Measurements from ENCODE around the gene CCIN.
"Not testable (repeated sequence)": the region's sequence is repeated elsewhere in the genome, so short reads cannot be mapped to it uniquely, and the experiment has no call there.

CCIN gene

GRCh38 chr9:36158122-36158521 is 11.1 kb upstream of the CCIN start:
- in situ Hi-C loops (cut with MboI; ENCODE audit: low sequenced_read_pairs): no loop called here

DNA sequence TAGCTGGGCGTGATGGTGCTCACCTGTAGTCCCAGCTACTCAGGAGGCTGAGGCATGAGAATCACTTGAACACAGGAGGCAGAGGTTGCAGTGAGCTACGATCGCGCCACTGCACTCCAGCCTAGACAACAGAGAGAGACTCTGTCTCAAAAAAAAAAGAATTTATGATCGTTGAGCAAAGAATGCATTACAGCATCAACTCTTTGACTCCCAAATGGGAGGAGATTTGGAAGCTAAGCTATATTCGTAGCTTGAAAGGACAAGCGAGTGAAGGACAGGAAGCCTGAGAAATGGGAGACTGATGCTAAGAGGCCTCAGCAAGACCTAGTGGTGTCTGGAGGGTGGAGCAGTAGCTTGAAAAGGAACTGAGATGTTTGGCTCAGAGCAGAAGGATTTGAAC is 10.3 kb upstream of the CCIN start:
- in situ Hi-C loops (cut with MboI; ENCODE audit: low sequenced_read_pairs): no loop called here

- in situ Hi-C loops (cut with MboI; ENCODE audit: low sequenced_read_pairs): not testable (repeated sequence)
Observed at GRCh38 chr9:36159509-36159908, 9.7 kb upstream of the CCIN start.

GRCh38 chr9:36160126-36160525 is 9.1 kb upstream of the CCIN start:
- in situ Hi-C loops (cut with MboI; ENCODE audit: low sequenced_read_pairs): loop anchor here (10.0 kb wide), 1 partner anchor 55 kb away; no protein-coding TSS in a partner anchor

GRCh38 chr9:36161187-36161586 is 8.0 kb upstream of the CCIN start:
- in situ Hi-C loops (cut with MboI; ENCODE audit: low sequenced_read_pairs): loop anchor here (10.0 kb wide), 1 partner anchor 56 kb away; no protein-coding TSS in a partner anchor

DNA sequence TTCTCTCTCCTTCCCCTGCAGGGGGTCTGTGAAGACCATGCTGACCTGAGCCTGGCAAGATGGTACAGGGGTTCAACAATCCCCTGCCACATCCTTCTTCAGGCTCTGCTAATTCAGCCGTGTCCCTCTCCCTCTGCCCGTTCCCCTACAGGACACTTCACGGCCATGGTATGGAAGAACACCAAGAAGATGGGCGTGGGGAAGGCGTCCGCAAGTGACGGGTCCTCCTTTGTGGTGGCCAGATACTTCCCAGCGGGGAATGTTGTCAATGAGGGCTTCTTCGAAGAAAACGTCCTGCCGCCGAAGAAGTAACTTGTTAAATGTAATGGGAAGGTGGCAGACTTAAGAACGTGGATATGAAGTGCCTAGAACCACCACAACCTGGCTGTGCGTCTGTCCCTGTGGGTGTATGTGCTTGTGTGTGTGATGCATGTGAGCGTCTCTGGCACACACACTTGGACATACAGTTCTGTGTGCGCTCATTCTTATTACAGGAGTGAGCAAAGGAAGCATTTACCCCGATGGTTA is 6.9 kb upstream of the CCIN start:
- in situ Hi-C loops (cut with MboI; ENCODE audit: low sequenced_read_pairs): loop anchor here (10.0 kb wide), 1 partner anchor 57 kb away; no protein-coding TSS in a partner anchor

DNA sequence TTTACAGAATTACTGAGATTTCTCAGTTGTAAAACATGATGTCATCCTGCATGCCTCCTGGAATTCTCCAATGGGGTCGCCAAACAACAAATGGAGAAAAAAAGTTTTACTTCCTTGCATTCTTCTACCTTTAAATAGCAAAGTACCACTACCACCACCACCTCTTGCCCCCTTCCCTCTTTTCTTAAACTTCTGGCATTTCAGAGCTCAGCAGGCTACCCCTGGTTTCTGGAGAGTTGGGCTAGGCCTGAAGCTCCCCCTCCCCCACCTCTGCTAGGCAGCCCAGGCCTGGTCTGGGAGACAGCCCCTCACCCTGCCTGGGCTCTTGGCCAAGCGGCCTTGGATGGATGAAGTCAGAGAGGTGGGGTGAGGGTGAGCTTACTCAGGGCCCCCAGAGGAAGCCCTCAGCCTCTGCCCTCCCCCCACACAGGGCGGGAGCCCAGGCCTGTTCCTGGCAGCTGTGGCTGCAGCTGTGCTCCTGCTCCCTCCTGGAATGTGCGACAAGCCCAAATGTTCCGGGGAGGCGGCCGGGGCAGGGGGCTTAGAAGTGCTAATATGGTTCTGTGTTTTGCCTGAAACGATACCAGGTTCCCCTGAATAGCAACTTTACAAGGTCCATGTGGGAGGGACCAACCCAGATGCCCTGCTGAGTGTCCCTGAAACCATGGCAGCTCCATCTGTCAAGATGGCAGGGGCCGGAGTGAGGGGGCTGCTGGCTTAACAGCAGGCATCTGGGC is 6.0 kb upstream of the CCIN start:
- in situ Hi-C loops (cut with MboI; ENCODE audit: low sequenced_read_pairs): loop anchor here (10.0 kb wide), 1 partner anchor 58 kb away; no protein-coding TSS in a partner anchor

DNA sequence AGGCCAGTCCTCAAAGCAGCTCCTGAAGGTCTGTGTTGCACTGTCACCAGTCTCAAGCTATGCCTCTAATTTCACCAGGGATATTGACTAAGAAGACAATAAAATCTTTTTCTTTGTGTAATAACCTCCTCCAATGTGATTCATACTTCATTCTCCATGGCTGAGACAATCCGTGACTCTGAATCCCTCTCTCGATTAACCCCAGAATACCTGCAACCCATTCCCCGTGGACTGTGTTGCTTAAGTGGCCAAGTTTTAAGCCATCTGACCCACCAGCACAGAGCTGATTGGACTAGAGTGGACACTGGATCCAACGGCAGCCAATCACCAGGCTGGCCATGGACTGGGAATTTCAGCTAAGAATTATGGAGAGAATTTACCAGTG is 5.4 kb upstream of the CCIN start:
- in situ Hi-C loops (cut with MboI; ENCODE audit: low sequenced_read_pairs): loop anchor here (10.0 kb wide), 1 partner anchor 59 kb away; no protein-coding TSS in a partner anchor

DNA sequence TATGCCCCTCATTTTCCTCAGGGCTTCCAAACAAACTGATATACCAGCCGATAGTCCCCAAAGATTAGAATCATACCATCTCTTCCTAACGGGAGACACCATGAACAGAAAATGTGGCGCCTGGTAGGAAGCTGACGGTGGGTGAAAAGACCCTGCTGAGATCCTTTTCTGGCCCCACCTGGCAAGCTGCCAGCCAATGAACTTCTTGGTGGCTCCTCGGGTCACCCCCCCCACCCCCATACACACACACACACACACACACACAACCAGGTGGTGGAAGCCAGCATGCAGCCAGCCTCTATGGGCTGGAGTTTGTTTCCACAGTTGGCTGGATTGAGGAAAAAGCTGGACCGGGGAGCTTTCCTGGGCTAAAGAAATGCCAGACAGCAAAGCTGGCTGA is 4.8 kb upstream of the CCIN start:
- in situ Hi-C loops (cut with MboI; ENCODE audit: low sequenced_read_pairs): loop anchor here (10.0 kb wide), 1 partner anchor 60 kb away; no protein-coding TSS in a partner anchor

GRCh38 chr9:36164989-36165388 is 4.2 kb upstream of the CCIN start:
- in situ Hi-C loops (cut with MboI; ENCODE audit: low sequenced_read_pairs): loop anchor here (10.0 kb wide), 1 partner anchor 60 kb away; no protein-coding TSS in a partner anchor

DNA sequence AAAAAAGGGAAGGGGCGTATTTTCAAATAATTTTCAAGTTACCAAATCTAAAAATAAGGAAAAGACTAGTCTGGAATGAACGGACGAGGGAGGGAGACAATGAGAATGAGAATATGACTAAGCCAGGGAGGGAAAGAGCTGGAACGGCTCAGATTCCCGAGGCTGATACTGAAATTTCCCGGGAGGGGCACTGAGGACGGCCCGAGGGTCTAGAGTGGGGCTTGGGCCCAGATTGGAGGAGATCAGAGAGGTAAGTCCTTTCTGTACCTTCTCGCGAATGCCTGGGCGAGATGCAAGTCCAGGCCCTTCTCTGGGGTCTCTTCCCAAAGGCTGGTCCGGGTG is 3.4 kb upstream of the CCIN start:
- in situ Hi-C loops (cut with MboI; ENCODE audit: low sequenced_read_pairs): loop anchor here (10.0 kb wide), 1 partner anchor 61 kb away; no protein-coding TSS in a partner anchor

- in situ Hi-C loops (cut with MboI; ENCODE audit: low sequenced_read_pairs): loop anchor here (10.0 kb wide), 1 partner anchor 62 kb away; no protein-coding TSS in a partner anchor
Observed at GRCh38 chr9:36166168-36166927, 2.8 kb upstream of the CCIN start.

GRCh38 chr9:36169708-36170107 is 520 bp downstream of the CCIN start:
- in situ Hi-C loops (cut with MboI; ENCODE audit: low sequenced_read_pairs): loop anchor here (10.0 kb wide), 1 partner anchor 65 kb away; no protein-coding TSS in a partner anchor

- in situ Hi-C loops (cut with MboI; ENCODE audit: low sequenced_read_pairs): no loop called here
Observed at GRCh38 chr9:36170531-36170930, 1.3 kb downstream of the CCIN start.

DNA sequence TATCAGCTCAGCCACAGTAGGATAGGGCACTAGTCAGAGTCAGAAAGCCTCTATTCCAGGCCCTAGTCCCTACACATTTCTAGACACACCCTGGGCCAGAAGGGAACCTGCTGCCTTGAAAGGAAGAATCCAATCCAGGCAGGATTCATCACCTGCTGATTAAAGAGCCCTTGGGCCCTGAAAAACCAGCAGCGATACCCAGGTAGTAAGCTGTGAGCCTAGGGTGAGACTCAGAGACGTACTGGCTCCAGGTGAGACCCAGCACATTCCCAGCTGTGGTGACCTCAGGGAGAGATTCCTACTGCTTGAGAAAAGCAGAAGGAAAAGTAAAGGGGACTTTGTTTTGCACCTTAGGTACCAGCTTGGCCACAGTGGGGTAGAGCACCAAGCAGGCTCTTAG is 4.7 kb downstream of the CCIN start:
- in situ Hi-C loops (cut with MboI; ENCODE audit: low sequenced_read_pairs): no loop called here

DNA sequence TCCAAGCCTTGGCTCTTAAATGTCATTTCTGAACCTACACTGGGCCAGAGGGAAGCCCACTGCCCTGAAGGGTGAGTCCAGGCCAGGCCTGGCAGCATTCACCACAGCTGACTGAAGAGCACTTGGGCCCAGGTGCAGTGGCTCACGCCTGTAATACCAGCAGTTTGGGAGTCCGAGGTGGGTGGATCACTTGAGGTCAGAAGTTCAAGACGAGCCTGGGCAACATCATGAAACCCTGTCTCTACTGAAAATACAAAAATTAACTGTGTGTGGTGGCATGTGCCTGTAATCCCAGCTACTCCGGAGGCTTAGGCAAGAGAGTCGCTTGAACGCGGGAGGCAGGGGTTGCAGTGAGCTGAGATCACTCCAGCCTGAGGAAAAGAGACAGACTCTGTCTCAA is 5.1 kb downstream of the CCIN start:
- in situ Hi-C loops (cut with MboI; ENCODE audit: low sequenced_read_pairs): no loop called here

DNA sequence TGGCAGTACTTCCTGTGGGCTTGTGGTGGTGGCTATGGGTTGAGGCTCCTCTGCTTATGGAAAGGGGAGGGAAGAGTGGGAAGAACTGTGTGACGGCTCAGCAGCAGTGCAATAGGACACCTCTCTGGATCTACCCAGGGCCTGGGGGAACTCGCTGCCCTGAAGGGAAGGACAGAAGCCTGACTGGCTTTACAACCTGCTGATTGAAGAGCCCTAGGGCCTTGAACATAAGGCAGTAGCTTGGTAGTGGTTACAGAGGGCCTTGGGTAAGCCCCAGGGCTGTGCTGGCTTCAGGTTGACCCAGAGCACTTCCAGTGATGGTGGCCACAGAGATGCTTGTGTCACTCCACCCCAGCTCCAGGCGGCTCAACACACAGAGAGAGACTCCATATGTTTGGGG is 5.5 kb downstream of the CCIN start:
- in situ Hi-C loops (cut with MboI; ENCODE audit: low sequenced_read_pairs): no loop called here

- in situ Hi-C loops (cut with MboI; ENCODE audit: low sequenced_read_pairs): not testable (repeated sequence)
Observed at GRCh38 chr9:36175209-36175608, 6.0 kb downstream of the CCIN start.

DNA sequence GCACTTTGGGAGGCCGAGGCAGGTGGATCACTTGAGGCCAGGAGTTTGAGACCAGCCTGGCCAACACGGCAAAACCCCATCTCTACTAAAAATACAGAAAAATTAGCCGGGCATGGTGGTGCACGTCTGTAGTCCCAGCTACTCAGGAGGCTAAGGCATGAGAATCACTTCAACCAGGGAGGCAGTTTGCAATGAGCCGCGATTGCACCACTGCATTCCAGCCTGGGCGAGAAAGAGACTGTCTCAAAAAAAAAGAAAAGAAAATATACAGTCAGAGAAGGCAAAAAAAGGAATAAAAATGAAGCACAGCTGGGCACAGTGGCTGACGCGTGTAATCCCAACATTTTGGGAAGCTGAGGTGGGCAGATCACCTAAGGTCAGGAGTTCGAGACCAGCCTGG is 7.3 kb downstream of the CCIN start:
- in situ Hi-C loops (cut with MboI; ENCODE audit: low sequenced_read_pairs): not testable (repeated sequence)

GRCh38 chr9:36177571-36177970 is 8.4 kb downstream of the CCIN start:
- in situ Hi-C loops (cut with MboI; ENCODE audit: low sequenced_read_pairs): no loop called here

- in situ Hi-C loops (cut with MboI; ENCODE audit: low sequenced_read_pairs): not testable (repeated sequence)
Observed at GRCh38 chr9:36180243-36180642, 11.1 kb downstream of the CCIN start.

- in situ Hi-C loops (cut with MboI; ENCODE audit: low sequenced_read_pairs): no loop called here
Observed at GRCh38 chr9:36187414-36187813, 18.2 kb downstream of the CCIN start.

Data from HL-60/S4 treated with phorbol 12-myristate 13-acetate at 8.2 ng/mL for 4 days and 3 days (cell line).